GM19468 (cell line): Measurements from ENCODE around the gene ZNF473.
"Not testable (repeated sequence)": the region's sequence is repeated elsewhere in the genome, so short reads cannot be mapped to it uniquely, and the experiment has no call there.

Experiments used
- ATAC-seq: cut with Tn5 transposase; IDR thresholded peaks from one replicate; pipeline ENCODE4 v1.9.1; 2021; ENCODE audit warnings: mild to moderate bottlenecking, moderate library complexity, moderate number of reproducible peaks; ENCODE audit not compliant: unreplicated experiment; ENCODE audit errors: extremely low read depth

ZNF473 gene

DNA sequence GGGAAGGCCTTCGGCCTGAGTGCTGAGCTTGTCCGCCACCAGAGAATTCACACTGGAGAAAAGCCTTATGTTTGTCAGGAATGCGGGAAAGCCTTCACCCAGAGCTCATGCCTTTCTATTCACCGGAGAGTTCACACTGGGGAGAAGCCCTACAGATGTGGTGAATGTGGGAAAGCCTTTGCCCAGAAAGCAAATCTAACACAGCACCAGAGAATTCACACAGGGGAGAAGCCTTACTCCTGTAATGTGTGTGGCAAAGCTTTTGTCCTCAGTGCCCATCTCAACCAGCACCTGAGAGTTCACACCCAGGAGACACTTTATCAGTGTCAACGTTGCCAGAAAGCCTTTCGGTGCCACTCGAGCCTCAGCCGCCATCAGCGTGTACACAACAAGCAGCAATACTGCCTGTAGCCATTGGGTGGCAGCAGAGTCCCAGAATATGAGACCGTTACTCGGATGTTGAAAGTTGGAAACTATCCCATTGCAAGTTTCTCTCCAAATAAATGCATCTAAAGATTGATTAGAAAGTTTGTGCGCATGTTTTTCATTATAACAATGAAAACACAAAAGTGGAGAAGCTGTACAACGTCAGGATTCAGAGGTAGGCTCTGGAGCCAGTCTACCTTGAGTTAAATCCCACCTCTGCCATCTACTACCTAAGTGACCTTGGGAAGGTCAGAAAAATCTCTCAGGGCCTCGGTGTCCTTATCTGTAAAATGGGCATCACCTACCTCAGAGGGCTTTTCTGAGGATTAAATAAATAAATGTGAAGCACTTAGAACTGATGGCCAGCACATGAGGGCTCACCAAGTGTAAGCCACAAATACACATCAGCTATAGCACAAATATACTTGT, 21.1 kb downstream of the ZNF473 start:
- ATAC-seq: no peak

DNA sequence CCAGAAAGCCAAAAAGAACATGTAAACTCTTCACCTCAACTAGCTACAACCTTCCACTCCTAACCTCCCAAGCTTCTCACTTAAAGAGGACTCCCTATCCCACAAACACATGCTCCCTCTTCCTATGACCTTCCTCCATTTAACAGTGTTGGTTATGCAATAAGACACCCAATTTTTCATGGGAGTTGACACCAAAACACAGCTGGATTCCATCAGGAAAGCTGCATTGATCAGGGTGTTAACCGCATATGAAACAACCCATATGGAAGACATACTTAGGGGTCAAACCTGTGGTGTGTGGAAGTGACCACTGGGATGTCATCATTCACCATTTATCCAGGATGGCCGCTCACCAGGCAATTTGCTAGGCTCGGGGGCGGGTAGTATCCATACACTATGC, 21.9 kb downstream of the ZNF473 start:
- ATAC-seq: no peak

- ATAC-seq: no peak
Measured at GRCh38 chr19:50050406-50051227, 24.8 kb downstream of the ZNF473 start.

DNA sequence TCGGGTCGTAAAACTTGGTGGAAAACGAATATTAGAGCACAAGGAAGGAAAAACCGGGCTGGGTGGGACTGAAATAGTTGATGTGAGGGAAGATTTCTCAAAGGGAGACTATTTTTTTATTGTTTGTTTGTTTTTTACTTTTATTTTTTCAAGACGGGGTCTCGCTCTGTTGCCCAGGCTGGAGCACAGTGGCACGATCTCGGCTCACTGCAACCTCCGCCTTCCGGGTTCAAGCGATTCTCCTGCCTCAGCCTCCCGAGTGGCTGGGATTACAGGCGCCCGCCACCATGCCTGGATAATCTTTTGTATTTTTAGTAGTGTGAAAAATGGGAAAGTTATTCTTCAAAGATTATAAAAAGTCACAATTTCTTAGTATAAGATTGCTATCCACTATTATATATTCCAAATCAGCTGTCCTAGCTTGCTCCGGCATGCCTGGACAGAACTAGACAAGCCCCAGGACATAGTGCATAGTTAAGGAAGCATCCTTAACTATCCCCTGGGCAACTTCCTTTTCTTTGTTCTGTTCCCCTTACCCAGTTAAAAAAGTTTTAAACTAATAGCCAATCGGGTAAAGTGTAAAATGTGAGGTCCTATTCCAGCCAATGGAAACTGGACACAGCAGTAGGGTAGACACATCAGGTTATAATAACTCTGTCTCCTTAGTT, 25.6 kb downstream of the ZNF473 start:
- ATAC-seq: not testable (repeated sequence)

DNA sequence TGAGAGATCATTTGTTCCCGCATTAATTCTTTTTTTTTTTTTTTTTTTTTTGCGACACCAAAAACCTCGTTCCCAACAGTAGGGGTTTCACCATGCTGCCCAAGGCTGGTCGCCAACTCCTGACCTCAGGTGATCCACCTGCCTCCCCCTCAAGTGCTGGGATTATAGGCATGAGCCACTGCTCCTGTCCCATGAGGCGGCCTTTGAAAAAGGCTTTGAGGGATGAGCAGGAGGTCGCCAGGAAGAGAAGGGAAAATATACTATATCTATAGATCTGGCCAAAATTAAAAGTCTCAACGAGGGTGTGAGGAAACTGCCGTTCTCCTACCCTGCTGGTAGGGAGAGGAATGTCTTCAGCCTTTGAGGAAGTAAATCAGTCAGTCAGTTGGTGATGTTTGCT, 26.2 kb downstream of the ZNF473 start:
- ATAC-seq: no peak

GRCh38 chr19:50053119-50053518, 27.3 kb downstream of the ZNF473 start:
- no peak for ATAC-seq

- ATAC-seq: no peak
Measured at GRCh38 chr19:50058425-50058824, 32.6 kb downstream of the ZNF473 start.

DNA sequence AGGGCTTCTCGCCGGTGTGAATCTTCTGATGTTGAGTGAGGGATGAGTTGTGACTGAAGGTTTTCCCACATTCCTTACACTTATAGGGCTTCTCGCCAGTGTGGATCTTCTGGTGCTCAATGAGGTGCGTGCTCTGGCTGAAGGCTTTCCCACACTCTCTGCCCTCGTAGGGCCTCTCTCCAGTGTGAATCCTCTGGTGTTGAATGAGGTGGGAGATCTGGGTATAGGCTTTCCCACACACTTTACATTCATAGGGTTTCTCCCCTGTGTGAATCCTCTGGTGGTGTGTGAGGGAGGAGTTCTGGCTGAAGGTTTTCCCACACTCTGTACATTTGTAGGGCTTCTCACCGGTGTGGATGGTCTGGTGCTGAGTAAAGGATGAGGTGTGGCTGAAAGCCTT, 33.2 kb downstream of the ZNF473 start:
- ATAC-seq: no peak

- no peak for ATAC-seq
Measured at GRCh38 chr19:50060107-50060506, 34.3 kb downstream of the ZNF473 start.

- ATAC-seq: no peak
Measured at GRCh38 chr19:50061650-50062049, 35.8 kb downstream of the ZNF473 start.

DNA sequence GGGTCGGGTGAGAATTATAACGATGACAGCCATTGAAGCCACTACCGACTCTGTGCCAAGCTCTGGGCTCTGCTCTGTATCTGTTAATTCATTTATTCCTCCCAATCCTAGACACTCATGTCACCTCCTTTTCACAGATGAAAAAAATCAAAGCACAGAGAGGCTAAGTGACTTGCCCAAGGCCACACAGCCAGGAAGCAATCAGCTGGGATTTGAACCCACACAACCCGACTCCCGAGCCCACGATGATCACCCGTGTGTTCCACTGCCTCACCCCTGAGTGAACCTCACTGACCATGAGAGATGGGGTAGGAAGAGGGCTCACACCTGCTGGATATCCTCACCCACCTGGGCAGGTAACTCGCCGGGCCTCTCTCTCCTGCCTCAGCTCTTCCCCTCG, 40.1 kb downstream of the ZNF473 start:
- no peak for ATAC-seq

GRCh38 chr19:50067575-50067974, 41.8 kb downstream of the ZNF473 start:
- no peak for ATAC-seq

GRCh38 chr19:50068382-50068781, 42.6 kb downstream of the ZNF473 start:
- not testable (repeated sequence) for ATAC-seq

GRCh38 chr19:50075076-50075475, 49.3 kb downstream of the ZNF473 start:
- not testable (repeated sequence) for ATAC-seq

GRCh38 chr19:50075644-50076372, 50.0 kb downstream of the ZNF473 start:
- not testable (repeated sequence) for ATAC-seq

GRCh38 chr19:50076581-50077355, 51.0 kb downstream of the ZNF473 start:
- not testable (repeated sequence) for ATAC-seq

DNA sequence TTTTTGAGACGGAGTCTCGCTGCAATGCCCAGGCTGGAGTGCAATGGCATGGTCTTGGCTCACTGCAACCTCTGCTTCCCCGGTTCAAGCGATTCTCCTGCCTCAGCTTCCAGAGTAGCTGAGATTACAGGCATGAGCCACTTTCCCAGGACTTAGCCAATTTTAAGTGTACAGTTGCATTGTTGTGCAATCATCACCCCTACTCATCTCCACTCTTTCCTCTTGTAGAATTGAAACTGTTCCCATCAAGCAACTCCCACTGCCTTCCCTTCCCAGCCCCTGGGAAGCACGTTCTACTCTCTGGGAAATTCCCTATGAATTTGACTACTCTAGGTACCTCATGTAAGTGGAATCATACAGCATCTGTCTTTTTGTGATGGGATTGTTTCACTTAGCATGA, 53.2 kb downstream of the ZNF473 start:
- not testable (repeated sequence) for ATAC-seq

DNA sequence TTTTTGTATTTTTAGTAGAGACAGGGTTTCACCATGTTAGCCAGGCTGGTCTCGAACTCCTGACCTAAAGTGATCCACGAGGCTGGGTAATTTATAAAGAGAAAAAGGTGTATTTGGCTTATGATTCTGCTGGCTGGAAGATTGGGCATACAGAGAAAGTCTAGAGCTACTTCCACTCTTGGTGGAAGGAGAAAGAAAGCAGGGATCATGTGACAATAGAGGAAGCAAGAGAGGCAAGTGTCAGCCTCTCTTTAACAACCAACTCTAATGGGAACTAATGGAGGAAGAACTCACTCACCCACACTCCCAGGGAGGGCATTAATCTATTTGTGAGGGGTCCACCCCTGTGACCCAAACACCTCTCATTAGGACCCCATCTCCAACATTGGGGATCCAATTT, 58.6 kb downstream of the ZNF473 start:
- not testable (repeated sequence) for ATAC-seq

GRCh38 chr19:50087153-50087552, 61.3 kb downstream of the ZNF473 start:
- ATAC-seq: not testable (repeated sequence)
